Tongue (tissue), 2 donors: Measurements from ENCODE around the gene LPCAT4. TPM values are rescaled to one million over a fixed set of nuclear protein-coding genes. Genes with fewer than 3 reads are reported as not detected.
"Not testable (repeated sequence)": the region's sequence is repeated elsewhere in the genome, so short reads cannot be mapped to it uniquely, and the experiment has no call there.

ENCODE experiments used
- DNase-seq: peaks from one replicate; pipeline ENCODE4 v3.0.0-alpha.2; 2015
- total RNA-seq: library from RNA; depleted of rRNA; stranded (reverse); fragments of >200 nt; gene quantifications from one replicate; pipeline ENCODE4 v1.2.3, GENCODE V29; 2014

LPCAT4 gene
- 12.0 TPM for total RNA-seq

- DNase-seq: peak; percentile 94
Observed at GRCh38 chr15:34367101-34368081, at the start of gene LPCAT4. TSS of gene LPCAT4 (minus strand) at chr15:34367196. CDS start at chr15:34367100, 96 bp downstream.

GRCh38 chr15:34409511-34409910 is 42.5 kb upstream of the LPCAT4 start:
- not testable (repeated sequence) for DNase-seq

- not testable (repeated sequence) for DNase-seq
Observed at GRCh38 chr15:34408973-34409372, 42.0 kb upstream of the LPCAT4 start.

GRCh38 chr15:34403899-34404298 is 36.9 kb upstream of the LPCAT4 start:
- not testable (repeated sequence) for DNase-seq

- DNase-seq: not testable (repeated sequence)
Observed at GRCh38 chr15:34403160-34403598, 36.2 kb upstream of the LPCAT4 start.

GRCh38 chr15:34397637-34398259 is 30.8 kb upstream of the LPCAT4 start:
- DNase-seq: not testable (repeated sequence)

GRCh38 chr15:34392981-34393380 is 26.0 kb upstream of the LPCAT4 start:
- DNase-seq: not testable (repeated sequence)

- not testable (repeated sequence) for DNase-seq
Observed at GRCh38 chr15:34389594-34390086, 22.6 kb upstream of the LPCAT4 start.

GRCh38 chr15:34381829-34382521 is 15.0 kb upstream of the LPCAT4 start:
- DNase-seq: not testable (repeated sequence)

- not testable (repeated sequence) for DNase-seq
Observed at GRCh38 chr15:34380491-34380890, 13.5 kb upstream of the LPCAT4 start.

GRCh38 chr15:34376856-34377255 is 9.9 kb upstream of the LPCAT4 start:
- DNase-seq: no peak

GRCh38 chr15:34375541-34375940 is 8.5 kb upstream of the LPCAT4 start:
- DNase-seq: not testable (repeated sequence)

GRCh38 chr15:34374816-34375215 is 7.8 kb upstream of the LPCAT4 start:
- DNase-seq: no peak

- no peak for DNase-seq
Observed at GRCh38 chr15:34373951-34374350, 7.0 kb upstream of the LPCAT4 start.

GRCh38 chr15:34370643-34371042 is 3.6 kb upstream of the LPCAT4 start:
- DNase-seq: no peak

GRCh38 chr15:34370129-34370528 is 3.1 kb upstream of the LPCAT4 start:
- no peak for DNase-seq

- peak; percentile 58 for DNase-seq
Observed at GRCh38 chr15:34366271-34367065, 528 bp downstream of the LPCAT4 start.

GRCh38 chr15:34365836-34366235 is 1.2 kb downstream of the LPCAT4 start:
- DNase-seq: peak; percentile 6

- peak; percentile 5 for DNase-seq
Observed at GRCh38 chr15:34365091-34365825, 1.7 kb downstream of the LPCAT4 start.

GRCh38 chr15:34364041-34364440 is 3.0 kb downstream of the LPCAT4 start:
- no peak for DNase-seq
